Activated naive CD8-positive, alpha-beta T cell (primary cell): ENCODE data around the gene RNF31.

Source experiments
- H3K27ac Mint-ChIP-seq: one replicate; pipeline ENCODE4 v1.8.0; 2021; ENCODE audit warnings: mixed read lengths
- H3K27me3 Mint-ChIP-seq: one replicate; pipeline ENCODE4 v1.8.0; 2021; ENCODE audit warnings: mixed read lengths
- H3K36me3 Mint-ChIP-seq: one replicate; pipeline ENCODE4 v1.8.0; 2021; ENCODE audit warnings: mixed read lengths
- H3K4me1 Mint-ChIP-seq: one replicate; pipeline ENCODE4 v1.8.0; 2021; ENCODE audit warnings: low read depth, mixed read lengths
- H3K4me3 Mint-ChIP-seq: one replicate; pipeline ENCODE4 v1.8.0; 2021; ENCODE audit warnings: mild to moderate bottlenecking, mixed read lengths
- H3K9me3 Mint-ChIP-seq: one replicate; pipeline ENCODE4 v1.8.0; 2021; ENCODE audit warnings: low read depth, mixed read lengths

Gene RNF31

DNA sequence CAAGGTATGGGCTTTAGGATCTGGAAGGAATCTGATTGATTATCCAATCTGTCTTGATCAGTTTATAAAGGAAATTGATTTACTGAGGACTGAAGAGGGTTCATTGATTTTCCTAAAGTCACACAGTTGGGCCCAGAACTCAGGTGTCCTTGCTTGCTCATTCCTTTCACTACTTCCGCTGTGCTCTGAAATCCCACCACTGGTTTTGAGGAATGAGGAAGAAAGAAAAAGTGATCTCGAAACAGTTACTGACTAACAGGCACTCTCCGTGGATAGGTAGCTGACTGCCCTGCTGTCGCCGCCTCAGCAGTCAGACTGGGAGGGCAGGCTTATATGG, 16.9 kb upstream of the RNF31 start, which contains the start of gene FITM1:
FITM1 (plus strand) TSS at position 280 of the 337 bp plus-strand sequence. CDS start 905 bp downstream, outside the sequence.
- peaks cover 26% of the 10 kb centered on the region for H3K4me1 Mint-ChIP-seq
- H3K9me3 Mint-ChIP-seq: no peaks in the 10 kb centered on the region
- H3K4me3 Mint-ChIP-seq: no peak within 1 kb of the TSS
- no peaks in the 10 kb centered on the region for H3K36me3 Mint-ChIP-seq
- no peaks in the 10 kb centered on the region for H3K27me3 Mint-ChIP-seq
- peak within 1 kb of the TSS; percentile 80 for H3K27ac Mint-ChIP-seq

DNA sequence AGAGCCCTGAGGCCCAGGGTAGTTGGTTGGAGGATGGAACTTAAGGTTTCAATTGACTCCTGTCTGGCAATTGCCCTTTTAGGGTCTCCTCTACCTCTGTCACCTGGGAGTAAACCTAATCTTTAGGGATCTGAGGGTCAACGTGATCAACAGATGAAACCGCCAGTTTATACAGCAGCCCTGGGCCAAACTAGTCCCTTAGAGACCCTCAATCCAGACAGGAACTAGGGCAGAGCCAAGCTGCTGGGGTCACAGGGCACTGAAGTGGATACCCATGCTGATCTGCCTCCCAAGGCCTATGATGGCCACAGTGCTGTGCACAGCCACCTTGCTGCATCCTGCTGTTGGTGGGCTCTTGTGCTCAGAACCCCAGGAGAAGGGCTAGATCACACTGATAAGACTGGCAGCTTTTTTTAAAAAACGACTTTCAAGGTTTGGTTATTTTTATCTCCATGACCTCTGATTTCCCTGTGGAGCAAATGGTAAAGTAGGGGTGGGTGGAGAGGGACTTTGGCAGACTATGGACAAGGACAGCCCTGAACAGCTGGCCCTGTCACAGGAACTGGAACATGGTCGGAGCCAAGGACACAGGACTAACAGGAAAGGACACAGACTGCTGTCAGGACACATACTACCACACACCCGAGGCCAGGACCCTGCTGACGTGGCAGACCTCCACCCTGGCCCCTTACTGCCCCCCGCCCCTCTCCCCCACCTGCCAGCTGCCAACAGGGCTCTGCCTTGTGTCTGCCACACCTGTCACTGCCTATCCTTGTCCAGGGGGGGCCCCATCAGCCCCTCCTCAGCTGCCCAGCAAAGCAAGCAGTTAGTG, 16.4 kb upstream of the RNF31 start:
- H3K36me3 Mint-ChIP-seq: no peaks in the 10 kb centered on the region
- peak overlapping the region; percentile 80 for H3K27ac Mint-ChIP-seq
- peaks cover 28% of the 10 kb centered on the region for H3K4me1 Mint-ChIP-seq
- H3K4me3 Mint-ChIP-seq: no peak overlapping the region
- H3K27me3 Mint-ChIP-seq: no peaks in the 10 kb centered on the region
- no peaks in the 10 kb centered on the region for H3K9me3 Mint-ChIP-seq

DNA sequence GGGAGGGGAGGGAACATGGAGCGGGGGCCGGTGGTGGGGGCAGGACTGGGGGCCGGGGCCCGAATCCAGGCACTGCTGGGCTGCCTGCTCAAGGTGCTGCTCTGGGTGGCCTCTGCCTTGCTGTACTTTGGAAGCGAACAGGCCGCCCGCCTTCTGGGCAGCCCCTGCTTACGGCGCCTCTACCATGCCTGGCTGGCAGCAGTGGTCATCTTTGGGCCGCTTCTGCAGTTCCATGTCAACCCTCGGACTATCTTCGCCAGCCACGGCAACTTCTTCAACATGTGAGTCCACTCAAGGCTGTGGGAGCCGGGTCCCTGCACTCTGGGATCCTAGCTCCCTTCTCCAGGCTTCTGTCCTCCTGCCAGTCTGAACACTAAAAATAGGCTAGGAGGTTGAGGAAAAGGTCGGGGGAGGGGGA, 15.7 kb upstream of the RNF31 start:
- Mint-ChIP-seq H3K4me1 (peaks cover 29% of the 10 kb centered on the region), H3K9me3 (no peaks in the 10 kb centered on the region), H3K4me3 (no peak overlapping the region), H3K36me3 (no peaks in the 10 kb centered on the region), H3K27ac (peak overlapping the region; percentile 89), H3K27me3 (no peaks in the 10 kb centered on the region)

- no peaks in the 10 kb centered on the region for H3K9me3 Mint-ChIP-seq
- peak overlapping the region; percentile 42 for H3K4me3 Mint-ChIP-seq
- no peaks in the 10 kb centered on the region for H3K27me3 Mint-ChIP-seq
- peak overlapping the region; percentile 89 for H3K27ac Mint-ChIP-seq
- H3K4me1 Mint-ChIP-seq: peaks cover 35% of the 10 kb centered on the region
- H3K36me3 Mint-ChIP-seq: peaks cover 5% of the 10 kb centered on the region
Measured at GRCh38 chr14:24132061-24132685, 15.1 kb upstream of the RNF31 start.

- Mint-ChIP-seq H3K27ac (peak overlapping the region; percentile 89), H3K36me3 (peaks cover 6% of the 10 kb centered on the region), H3K9me3 (no peaks in the 10 kb centered on the region), H3K27me3 (no peaks in the 10 kb centered on the region), H3K4me1 (peaks cover 38% of the 10 kb centered on the region), H3K4me3 (peak overlapping the region; percentile 42)
Measured at GRCh38 chr14:24132976-24133375, 14.3 kb upstream of the RNF31 start.

GRCh38 chr14:24133735-24134134, 13.6 kb upstream of the RNF31 start:
- no peak overlapping the region for H3K27ac Mint-ChIP-seq

GRCh38 chr14:24135584-24135833, 11.8 kb upstream of the RNF31 start:
- Mint-ChIP-seq H3K4me1 (peaks cover 59% of the 10 kb centered on the region), H3K36me3 (peaks cover 9% of the 10 kb centered on the region), H3K27me3 (no peaks in the 10 kb centered on the region), H3K27ac (peak overlapping the region; percentile 91), H3K9me3 (no peaks in the 10 kb centered on the region), H3K4me3 (peak overlapping the region; percentile 96)

More at GRCh38 chr14:24133735-24134134, 13.6 kb upstream of the RNF31 start:
- no peak overlapping the region for H3K4me3 Mint-ChIP-seq
- no peaks in the 10 kb centered on the region for H3K9me3 Mint-ChIP-seq
- H3K27me3 Mint-ChIP-seq: no peaks in the 10 kb centered on the region
- peaks cover 9% of the 10 kb centered on the region for H3K36me3 Mint-ChIP-seq
- peaks cover 45% of the 10 kb centered on the region for H3K4me1 Mint-ChIP-seq

DNA sequence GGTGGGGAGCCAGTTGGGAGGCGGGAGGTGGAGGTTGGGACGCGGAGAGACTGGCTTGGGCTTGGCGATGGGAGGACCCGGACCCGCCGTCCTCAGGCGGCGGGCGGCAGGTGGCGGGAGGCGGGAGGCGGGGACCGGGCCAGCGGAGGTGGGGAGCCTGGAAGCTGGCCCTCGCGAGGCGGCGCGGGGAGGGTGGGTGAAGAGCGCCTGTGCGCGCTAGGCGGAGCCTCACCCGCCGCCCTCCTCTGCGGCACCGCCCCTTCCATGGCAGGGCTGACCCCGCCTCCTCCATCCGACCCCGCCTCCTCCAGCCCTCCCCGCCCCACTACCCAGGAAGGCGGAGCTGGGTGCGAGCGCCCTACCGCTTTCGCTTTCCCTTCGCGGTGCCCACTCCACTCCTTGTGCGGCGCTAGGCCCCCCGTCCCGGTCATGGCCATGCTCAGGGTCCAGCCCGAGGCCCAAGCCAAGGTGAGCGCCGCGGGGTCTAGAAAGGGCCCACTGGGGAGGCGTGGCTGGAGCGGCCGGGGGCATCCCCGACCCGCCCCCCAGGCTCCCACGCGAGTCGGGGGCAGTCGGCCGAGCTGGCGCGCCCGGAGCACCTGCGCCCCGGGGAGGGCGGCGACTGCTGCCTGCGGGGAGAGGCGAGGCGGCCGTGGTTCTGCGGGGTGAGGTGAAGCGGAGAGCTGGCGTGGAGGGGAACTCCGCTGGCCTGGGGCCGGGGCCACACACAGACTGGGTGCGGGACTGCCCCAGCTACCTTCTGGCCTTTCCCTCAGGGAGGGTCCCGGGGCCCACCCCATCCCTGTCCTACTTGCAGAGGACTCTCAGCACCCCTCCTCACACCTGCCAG, 11.2 kb upstream of the RNF31 start, which contains the start of gene PSME1:
PSME1 (plus strand) TSS at position 361 of the 850 bp plus-strand sequence; CDS start at position 430, 69 bp downstream.
- H3K27me3 Mint-ChIP-seq: no peaks in the 10 kb centered on the region
- peak within 1 kb of the TSS; percentile 93 for H3K27ac Mint-ChIP-seq
- no peaks in the 10 kb centered on the region for H3K9me3 Mint-ChIP-seq
- peak within 1 kb of the TSS; percentile 96 for H3K4me3 Mint-ChIP-seq
- H3K36me3 Mint-ChIP-seq: peaks cover 9% of the 10 kb centered on the region
- H3K4me1 Mint-ChIP-seq: peaks cover 59% of the 10 kb centered on the region

DNA sequence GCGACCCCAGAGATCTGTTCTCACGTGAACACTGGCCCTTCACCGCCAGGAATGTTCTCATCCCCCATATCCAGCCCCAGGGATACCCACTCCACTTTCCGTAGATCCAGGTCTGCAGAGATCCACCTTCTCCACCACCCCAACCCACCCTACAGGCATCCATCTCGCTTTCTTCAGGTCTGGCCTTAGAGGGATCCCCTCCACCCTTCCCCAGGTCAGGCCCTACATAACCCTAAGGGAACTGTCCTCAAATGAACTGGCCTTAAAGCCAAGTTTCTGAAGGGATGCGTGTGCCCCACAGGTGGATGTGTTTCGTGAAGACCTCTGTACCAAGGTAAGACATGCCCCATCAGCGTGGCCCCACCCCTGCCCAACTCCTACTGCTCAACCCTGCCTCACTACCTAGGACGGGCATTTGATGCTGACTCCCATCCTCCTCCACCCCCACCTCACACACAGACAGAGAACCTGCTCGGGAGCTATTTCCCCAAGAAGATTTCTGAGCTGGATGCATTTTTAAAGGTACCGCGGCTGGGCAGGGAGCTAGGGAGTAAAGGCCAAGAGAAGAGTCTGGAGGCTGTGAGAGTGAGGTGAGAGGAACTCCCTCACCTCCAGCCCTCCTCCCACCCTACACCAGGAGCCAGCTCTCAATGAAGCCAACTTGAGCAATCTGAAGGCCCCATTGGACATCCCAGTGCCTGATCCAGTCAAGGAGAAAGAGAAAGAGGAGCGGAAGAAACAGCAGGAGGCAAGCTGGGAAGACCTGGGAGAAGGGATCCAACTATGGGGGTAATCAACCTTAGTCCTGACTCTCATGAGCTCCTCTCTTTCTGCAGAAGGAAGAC, 10.4 kb upstream of the RNF31 start:
- peak overlapping the region; percentile 93 for H3K27ac Mint-ChIP-seq
- H3K4me1 Mint-ChIP-seq: peaks cover 58% of the 10 kb centered on the region
- peak overlapping the region; percentile 91 for H3K4me3 Mint-ChIP-seq
- no peaks in the 10 kb centered on the region for H3K9me3 Mint-ChIP-seq
- H3K27me3 Mint-ChIP-seq: no peaks in the 10 kb centered on the region
- peaks cover 9% of the 10 kb centered on the region for H3K36me3 Mint-ChIP-seq

DNA sequence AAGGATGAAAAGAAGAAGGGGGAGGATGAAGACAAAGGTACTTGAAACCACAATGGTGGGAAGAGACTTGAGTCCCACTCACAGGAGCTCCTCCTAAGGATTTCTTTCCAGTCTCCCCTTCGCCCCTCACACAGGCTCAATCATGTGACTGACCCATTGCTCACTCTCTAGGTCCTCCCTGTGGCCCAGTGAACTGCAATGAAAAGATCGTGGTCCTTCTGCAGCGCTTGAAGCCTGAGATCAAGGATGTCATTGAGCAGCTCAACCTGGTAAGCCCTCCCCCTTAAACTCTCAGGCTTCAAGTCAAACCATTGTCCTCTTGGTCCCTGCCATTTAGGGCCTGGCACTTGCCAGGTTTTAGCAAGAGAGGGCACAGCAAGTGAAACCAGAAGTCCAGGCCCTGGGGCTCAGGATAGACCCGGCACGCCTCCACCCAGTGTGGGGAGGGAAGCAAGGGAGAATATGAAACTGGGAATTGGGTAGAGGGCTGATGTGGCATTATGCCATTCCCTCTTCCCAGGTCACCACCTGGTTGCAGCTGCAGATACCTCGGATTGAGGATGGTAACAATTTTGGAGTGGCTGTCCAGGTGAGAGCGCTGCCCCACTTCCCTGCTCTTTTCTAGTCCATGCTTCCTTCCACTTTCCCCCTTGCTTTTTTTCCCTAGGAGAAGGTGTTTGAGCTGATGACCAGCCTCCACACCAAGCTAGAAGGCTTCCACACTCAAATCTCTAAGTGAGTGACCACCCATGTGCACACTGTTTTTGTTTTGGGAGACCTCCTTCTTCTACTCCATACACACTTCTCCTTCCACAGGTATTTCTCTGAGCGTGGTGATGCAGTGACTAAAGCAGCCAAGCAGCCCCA, 9.5 kb upstream of the RNF31 start:
- Mint-ChIP-seq H3K9me3 (no peaks in the 10 kb centered on the region), H3K4me3 (peak overlapping the region; percentile 91), H3K4me1 (peaks cover 56% of the 10 kb centered on the region), H3K27ac (peak overlapping the region; percentile 93), H3K27me3 (no peaks in the 10 kb centered on the region), H3K36me3 (peaks cover 9% of the 10 kb centered on the region)

- Mint-ChIP-seq H3K9me3 (no peaks in the 10 kb centered on the region), H3K36me3 (peaks cover 11% of the 10 kb centered on the region), H3K4me1 (peaks cover 59% of the 10 kb centered on the region), H3K27ac (peak overlapping the region; percentile 61), H3K4me3 (peak overlapping the region; percentile 97), H3K27me3 (no peaks in the 10 kb centered on the region)
Measured at GRCh38 chr14:24138396-24139271, 8.7 kb upstream of the RNF31 start.

DNA sequence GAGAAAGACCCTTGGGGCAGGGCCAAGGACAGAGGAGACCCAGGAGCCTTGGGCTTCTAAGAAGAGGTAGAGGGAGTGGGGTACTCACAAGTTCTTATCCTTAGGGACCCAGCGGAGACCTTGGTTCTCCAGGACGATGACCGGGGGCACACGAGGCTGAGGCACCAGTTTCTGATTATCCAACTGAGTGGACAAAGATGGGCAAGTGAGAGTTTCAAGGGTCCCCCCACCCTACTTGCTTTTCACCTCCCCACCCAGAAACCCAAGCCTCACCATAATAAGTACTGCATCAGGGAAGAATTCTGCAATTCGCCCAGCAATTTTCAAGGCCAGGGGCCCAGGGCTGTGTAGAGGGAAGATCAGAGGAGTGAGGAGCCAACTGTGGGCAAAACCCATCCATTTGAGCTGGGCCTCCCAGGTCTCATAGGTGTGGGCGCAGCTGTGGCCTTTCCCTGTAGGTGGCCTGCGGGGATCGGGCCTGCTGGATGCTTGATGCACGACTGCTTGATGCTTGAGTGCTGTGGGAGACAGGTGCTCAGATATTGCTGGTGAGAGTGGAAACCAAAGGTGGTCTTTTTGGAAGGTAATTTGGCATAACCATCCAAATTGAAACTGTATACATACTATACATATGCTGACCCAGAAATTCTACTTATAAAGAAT, 7.9 kb upstream of the RNF31 start:
- Mint-ChIP-seq H3K4me1 (peaks cover 63% of the 10 kb centered on the region), H3K9me3 (no peaks in the 10 kb centered on the region), H3K36me3 (peaks cover 13% of the 10 kb centered on the region), H3K27me3 (no peaks in the 10 kb centered on the region), H3K27ac (peak overlapping the region; percentile 70), H3K4me3 (peak overlapping the region; percentile 97)
